Glutamatergic neuron (in vitro differentiated cells): ENCODE results near the gene CEP104. TPM values are rescaled to one million over a fixed set of nuclear protein-coding genes. Genes with fewer than 3 reads are reported as not detected.

ENCODE experiments used
- DNase-seq: peaks from one replicate; pipeline ENCODE4 v3.0.0; 2022
- H3K27ac Mint-ChIP-seq: one replicate; pipeline ENCODE4 v1.8.0; 2020; ENCODE audit warnings: mild to moderate bottlenecking, mixed read lengths, inconsistent platforms; ENCODE audit not compliant: unreplicated experiment
- H3K27me3 Mint-ChIP-seq: one replicate; pipeline ENCODE4 v1.8.0; 2020; ENCODE audit warnings: mild to moderate bottlenecking, moderate library complexity, mixed read lengths, inconsistent platforms; ENCODE audit not compliant: unreplicated experiment
- H3K36me3 Mint-ChIP-seq: one replicate; pipeline ENCODE4 v1.8.0; 2020; ENCODE audit warnings: mild to moderate bottlenecking, mixed read lengths, inconsistent platforms; ENCODE audit not compliant: unreplicated experiment
- H3K4me1 Mint-ChIP-seq: one replicate; pipeline ENCODE4 v1.8.0; 2020; ENCODE audit warnings: mild to moderate bottlenecking, low read depth, mixed read lengths, inconsistent platforms; ENCODE audit not compliant: unreplicated experiment
- H3K4me3 Mint-ChIP-seq: one replicate; pipeline ENCODE4 v1.8.0; 2020; ENCODE audit warnings: mild to moderate bottlenecking, mixed read lengths, inconsistent platforms; ENCODE audit not compliant: unreplicated experiment
- H3K9me3 Mint-ChIP-seq: one replicate; pipeline ENCODE4 v1.8.0; 2020; ENCODE audit warnings: mild to moderate bottlenecking, moderate library complexity, mixed read lengths, inconsistent platforms; ENCODE audit not compliant: unreplicated experiment
- CTCF ChIP-seq: fragments of 200-600 bp; sonication (generic); IDR thresholded peaks from one replicate; pipeline ENCODE4 v1.5.0; 2021; ENCODE audit not compliant: partially characterized antibody, unreplicated experiment
- total RNA-seq: library from RNA; stranded (reverse); fragmentation: NEBNext Ultra II Directional; extraction: Animal tissue kit (Norgen Biotek cat#: 25700); gene quantifications from one replicate; pipeline ENCODE4 v1.2.1, GENCODE V29; 2021; ENCODE audit not compliant: unreplicated experiment

CEP104 gene
- total RNA-seq, 1 donor from 2014 or later = 102 TPM

GRCh38 chr1:3790500-3790923 is 66.5 kb downstream of the CEP104 start:
- Mint-ChIP-seq H3K27me3 (peaks cover 8% of the 10 kb centered on the region), H3K27ac (no peak overlapping the region), H3K9me3 (peaks cover 5% of the 10 kb centered on the region), H3K4me1 (peaks cover 27% of the 10 kb centered on the region), H3K36me3 (peaks cover 9% of the 10 kb centered on the region), H3K4me3 (no peak overlapping the region)
- TF ChIP-seq CTCF = no peak
- DNase-seq = peak; percentile 52

DNA sequence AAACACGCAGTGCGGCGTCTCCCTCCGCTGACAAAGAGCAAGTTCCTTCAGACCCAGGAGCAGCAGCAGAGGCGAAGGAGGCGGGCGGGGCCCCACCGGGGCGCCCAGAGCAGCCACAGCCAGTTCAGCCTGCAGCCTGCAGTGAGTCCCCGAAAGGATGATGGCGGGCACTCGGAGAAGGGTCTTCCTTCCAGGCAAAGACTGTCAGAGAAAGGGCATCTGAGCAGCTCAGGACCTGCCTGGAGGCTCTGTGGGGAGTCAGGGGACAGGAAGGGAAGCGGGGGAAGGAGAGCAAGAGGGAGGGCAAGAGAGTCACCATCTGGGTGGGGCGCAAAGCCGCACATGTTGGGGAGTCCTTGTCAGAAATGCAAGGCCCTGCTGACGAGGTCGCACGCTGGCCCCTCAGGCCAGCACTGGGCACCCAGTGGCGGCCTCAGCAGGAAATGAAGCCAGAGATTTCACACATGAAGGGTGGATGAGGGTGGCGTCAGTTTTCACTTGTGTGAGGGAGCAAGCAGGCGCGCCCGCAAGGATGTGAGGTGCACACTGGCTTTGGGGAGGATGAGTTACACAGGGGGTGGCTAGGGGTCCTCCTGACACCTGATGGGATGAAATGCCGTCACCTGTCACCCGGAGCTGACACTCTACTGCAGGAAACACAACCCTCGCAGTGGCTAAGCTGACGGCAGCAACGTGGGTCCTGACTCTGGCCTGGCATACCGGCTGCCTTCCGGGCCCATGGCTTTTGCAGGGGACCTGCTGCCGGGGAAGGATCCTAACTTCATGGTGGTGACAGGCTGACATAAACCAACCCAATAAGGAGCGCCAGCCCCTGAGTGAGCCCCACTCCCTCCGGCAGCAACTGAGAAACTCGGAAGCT is 67.3 kb downstream of the CEP104 start:
- TF ChIP-seq CTCF = no peak
- peak; percentile 21 for DNase-seq
- Mint-ChIP-seq H3K9me3 (peaks cover 2% of the 10 kb centered on the region), H3K36me3 (peaks cover 5% of the 10 kb centered on the region), H3K4me3 (no peak overlapping the region), H3K27ac (peak overlapping the region; percentile 78), H3K27me3 (peaks cover 6% of the 10 kb centered on the region), H3K4me1 (peaks cover 21% of the 10 kb centered on the region)

GRCh38 chr1:3788756-3789420 is 68.1 kb downstream of the CEP104 start:
- Mint-ChIP-seq H3K9me3 (peaks cover 3% of the 10 kb centered on the region), H3K36me3 (peaks cover 5% of the 10 kb centered on the region), H3K27me3 (peaks cover 8% of the 10 kb centered on the region), H3K27ac (peak overlapping the region; percentile 44), H3K4me3 (no peak overlapping the region), H3K4me1 (peaks cover 24% of the 10 kb centered on the region)
- DNase-seq = no peak
- TF ChIP-seq CTCF = no peak

GRCh38 chr1:3787745-3788605 is 69.0 kb downstream of the CEP104 start:
- Mint-ChIP-seq H3K36me3 (peaks cover 5% of the 10 kb centered on the region), H3K9me3 (peaks cover 3% of the 10 kb centered on the region), H3K27ac (peak overlapping the region; percentile 44), H3K4me3 (no peak overlapping the region), H3K4me1 (peaks cover 21% of the 10 kb centered on the region), H3K27me3 (peaks cover 8% of the 10 kb centered on the region)
- DNase-seq = no peak
- no peak for TF ChIP-seq CTCF
